OCI-LY1 (cell line): ENCODE measurements around the gene DUT.

Experiments used
- H2AFZ ChIP-seq: fragments of 200-600 bp; sonication (generic), shearing (Covaris generic); 2 replicates; pipeline ENCODE4 v1.6.0; 2014; ENCODE audit warnings: antibody characterized with exemption, mild to moderate bottlenecking, low read length
- H3F3A ChIP-seq: fragments of 200-600 bp; sonication (generic), shearing (Covaris generic); 2 replicates; pipeline ENCODE4 v1.6.0; 2014; ENCODE audit warnings: mild to moderate bottlenecking, antibody characterized with exemption, low read length, moderate library complexity; ENCODE audit not compliant: insufficient read depth
- H3K27ac ChIP-seq: fragments of 200-600 bp; sonication (generic); 2 replicates; pipeline ENCODE4 v1.5.1; 2014; ENCODE audit warnings: low read length, mixed run types, mild to moderate bottlenecking, low read depth; ENCODE audit not compliant: poor library complexity, severe bottlenecking
- H3K27me3 ChIP-seq: fragments of 200-600 bp; sonication (generic); 2 replicates; pipeline ENCODE4 v1.6.0; 2014; ENCODE audit warnings: antibody characterized with exemption, mild to moderate bottlenecking, low read length, moderate library complexity; ENCODE audit not compliant: insufficient read depth
- H3K36me3 ChIP-seq: fragments of 200-600 bp; sonication (generic); 2 replicates; pipeline ENCODE4 v1.6.1; 2014; ENCODE audit warnings: mild to moderate bottlenecking, antibody characterized with exemption, low read length, moderate library complexity, mixed read lengths; ENCODE audit not compliant: insufficient read depth
- H3K4me1 ChIP-seq: fragments of 200-600 bp; sonication (generic); 2 replicates; pipeline ENCODE4 v1.5.1; 2014; ENCODE audit warnings: mild to moderate bottlenecking, low read length, moderate library complexity; ENCODE audit not compliant: insufficient read depth, severe bottlenecking
- H3K4me2 ChIP-seq: fragments of 200-600 bp; sonication (generic), shearing (Covaris generic); 2 replicates; pipeline ENCODE4 v1.6.1; 2014; ENCODE audit warnings: low read length
- H3K4me3 ChIP-seq: fragments of 200-600 bp; sonication (generic); 2 replicates; pipeline ENCODE4 v1.5.1; 2014; ENCODE audit warnings: low read length, low read depth, mild to moderate bottlenecking, mixed read lengths; ENCODE audit not compliant: poor library complexity, severe bottlenecking
- H3K79me2 ChIP-seq: fragments of 200-600 bp; shearing (Covaris generic); 2 replicates; pipeline ENCODE4 v1.6.1; 2016; ENCODE audit warnings: mixed run types, low read length, mixed read lengths; ENCODE audit not compliant: insufficient read depth
- H3K9ac ChIP-seq: fragments of 200-600 bp; sonication (generic), shearing (Covaris generic); 2 replicates; pipeline ENCODE4 v1.6.1; 2014; ENCODE audit warnings: mild to moderate bottlenecking, low read length, mixed read lengths
- H3K9me2 ChIP-seq: fragments of 200-600 bp; sonication (generic), shearing (Covaris generic); 2 replicates; pipeline ENCODE4 v1.6.1; 2014; ENCODE audit warnings: low read depth, mild to moderate bottlenecking, low read length, mixed read lengths
- H3K9me3 ChIP-seq: fragments of 200-600 bp; shearing (Covaris generic); 2 replicates; pipeline ENCODE4 v1.6.1; 2014; ENCODE audit warnings: low read length, mixed read lengths
- H4K20me1 ChIP-seq: fragments of 200-600 bp; sonication (generic), shearing (Covaris generic); 2 replicates; pipeline ENCODE4 v1.6.0; 2016; ENCODE audit warnings: mild to moderate bottlenecking, low read length; ENCODE audit not compliant: insufficient read depth
- CTCF ChIP-seq: fragments of 200-600 bp; sonication (generic), shearing (Covaris generic); IDR thresholded peaks from 2 replicates; pipeline ENCODE4 v1.5.1; 2017; ENCODE audit warnings: mild to moderate bottlenecking, antibody characterized with exemption, low read length, moderate library complexity, mixed read lengths
- EZH2 ChIP-seq: fragments of 200-600 bp; sonication (generic), shearing (Covaris generic); IDR thresholded peaks from 2 replicates; pipeline ENCODE4 v1.8.0; 2017; ENCODE audit warnings: borderline replicate concordance, mixed run types, mild to moderate bottlenecking, antibody characterized with exemption, low read length, moderate library complexity, mixed read lengths

Gene DUT

GRCh38 chr15:48345516-48345915 lies 14.3 kb downstream of the DUT start:
- H3K4me2 ChIP-seq, result no peak overlapping the region
- no peak overlapping the region for H3K27ac ChIP-seq
- no peaks in the 10 kb centered on the region for H3K79me2 ChIP-seq
- no peak for TF ChIP-seq CTCF
- TF ChIP-seq EZH2, result no peak
- no peaks in the 10 kb centered on the region for H3K27me3 ChIP-seq
- no peaks in the 10 kb centered on the region; the same call in 1 of the 2 replicates for H4K20me1 ChIP-seq
- H3K4me3 ChIP-seq, result no peak overlapping the region
- no peaks in the 10 kb centered on the region for H3K9me3 ChIP-seq
- H3K9me2 ChIP-seq, result no peaks in the 10 kb centered on the region
- no peaks in the 10 kb centered on the region for H3K4me1 ChIP-seq
- H3F3A ChIP-seq, result peaks cover 8% of the 10 kb centered on the region; the same call in 1 of the 2 replicates
- no peak overlapping the region for H2AFZ ChIP-seq
- peaks cover 30% of the 10 kb centered on the region for H3K36me3 ChIP-seq
- no peak overlapping the region for H3K9ac ChIP-seq

- Histone ChIP-seq H3K36me3 (no peaks in the 10 kb centered on the region), H3K4me1 (no peaks in the 10 kb centered on the region), H3K27me3 (no peaks in the 10 kb centered on the region), H3K9me3 (no peaks in the 10 kb centered on the region), H2AFZ (no peak overlapping the region), H3K4me2 (no peak overlapping the region), H3K9ac (no peak overlapping the region), H3K27ac (no peak overlapping the region), H3K9me2 (no peaks in the 10 kb centered on the region), H3K79me2 (no peaks in the 10 kb centered on the region), H3F3A (no peaks in the 10 kb centered on the region), H4K20me1 (no peaks in the 10 kb centered on the region), H3K4me3 (no peak overlapping the region)
- no peak for TF ChIP-seq EZH2
- peak; percentile 87 for TF ChIP-seq CTCF
Measured at GRCh38 chr15:48352474-48353072, 21.3 kb downstream of the DUT start.

GRCh38 chr15:48354694-48355303 lies 23.6 kb downstream of the DUT start:
- Histone ChIP-seq H3K36me3 (no peaks in the 10 kb centered on the region), H3K4me2 (no peak overlapping the region), H3K79me2 (no peaks in the 10 kb centered on the region), H3K9me2 (no peaks in the 10 kb centered on the region), H3K27me3 (no peaks in the 10 kb centered on the region), H3F3A (no peaks in the 10 kb centered on the region), H3K9ac (no peak overlapping the region), H3K4me1 (peaks cover 3% of the 10 kb centered on the region), H3K9me3 (no peaks in the 10 kb centered on the region), H3K4me3 (no peak overlapping the region), H2AFZ (no peak overlapping the region), H4K20me1 (no peaks in the 10 kb centered on the region), H3K27ac (no peak overlapping the region)
- TF ChIP-seq EZH2 (no peak), CTCF (no peak)
